HCT116 (cell line): ENCODE data around the gene CLRN3. TPM values are rescaled to one million over a fixed set of nuclear protein-coding genes. Genes with fewer than 3 reads are reported as not detected.

Experiments
- ATAC-seq: fragments of 200-7000 bp; cut with Tn5 transposase; 2 replicates; pipeline ENCODE4 v1.9.1; 2020; ENCODE audit warnings: mild to moderate bottlenecking, moderate library complexity
- BruUV-seq: library from RNA; stranded (reverse); fragments of 400-500 nt; replicated peaks from 2 replicates; lab custom pipeline; 2021; lab: Mats Ljungman, UMichigan
- CTCF ChIA-PET: fragments of 300-600 bp; sonication (Branson Sonifier 250); formaldehyde crosslinking; loops from one replicate; lab custom pipeline; 2021; ENCODE audit warnings: antibody characterized with exemption; lab: Charles Lee
- POLR2A ChIA-PET: fragments of 300-600, 350-600 bp; sonication (Branson Sonifier 250); formaldehyde crosslinking; loops from one replicate; lab custom pipeline; 2021; ENCODE audit warnings: antibody characterized with exemption; lab: Charles Lee
- RAD21 ChIA-PET, 2 experiments: fragments of 300-600 bp; sonication (Branson Sonifier 250); formaldehyde crosslinking; loops; one replicate each; lab custom pipeline; 2023; ENCODE audit warnings: low total read pairs in 2 of 2; ENCODE audit not compliant: uncharacterized antibody in 2 of 2, unreplicated experiment in 2 of 2, low non-redundant PET in 1 of 2; lab: Charles Lee
- DNase-seq: peaks from one replicate; pipeline ENCODE4 v3.0.0-alpha.2; 2010; ENCODE audit warnings: low read depth, low spot score
- H2AFZ ChIP-seq: fragments of 200-600 bp; shearing (Covaris generic), sonication (generic); 2 replicates; pipeline ENCODE4 v1.6.1; 2017; ENCODE audit warnings: low read depth, mixed run types, mixed read lengths, antibody characterized with exemption, low read length; ENCODE audit not compliant: poor library complexity, severe bottlenecking
- H3K27ac ChIP-seq: 2 replicates; pipeline ENCODE4 v1.5.1; 2012; ENCODE audit warnings: low read depth, low read length
- H3K27me3 ChIP-seq: fragments of 200-600 bp; sonication (generic); 2 replicates; pipeline ENCODE4 v1.6.1; 2016; ENCODE audit warnings: mixed run types, low read length, mixed read lengths; ENCODE audit not compliant: insufficient read depth
- H3K36me3 ChIP-seq, 2 experiments: fragments of 200-500 bp in 1 of 2; fragments of 200-600 bp in 1 of 2; sonication (Bioruptor generic) in 1 of 2; sonication (generic) in 1 of 2; 2 replicates each; pipeline versions ENCODE4 v1.5.1 to v1.6.1; 2014 to 2016; ENCODE audit warnings: low read length in 2 of 2, inconsistent platforms in 1 of 2, mixed read lengths in 1 of 2, mixed run types in 1 of 2; ENCODE audit not compliant: insufficient read depth in 2 of 2, control insufficient read depth in 1 of 2
- H3K4me1 ChIP-seq, 2 experiments: fragments of 200-600 bp in 1 of 2; sonication (generic) in 1 of 2; 2 replicates each; pipeline versions ENCODE4 v1.5.1 to v1.6.1; 2012 to 2017; ENCODE audit warnings: low read length in 2 of 2, inconsistent platforms in 1 of 2, mild to moderate bottlenecking in 1 of 2, mixed read lengths in 1 of 2, mixed run types in 1 of 2, moderate library complexity in 1 of 2; ENCODE audit not compliant: insufficient read depth in 2 of 2, control insufficient read depth in 1 of 2
- H3K4me2 ChIP-seq: fragments of 200-600 bp; sonication (generic); 2 replicates; pipeline ENCODE4 v1.6.1; 2017; ENCODE audit warnings: mixed run types, low read length, mixed read lengths
- H3K4me3 ChIP-seq, 2 experiments: fragments of 200-600 bp in 1 of 2; sonication (generic) in 1 of 2; replicated peaks in 1 of 2; 2 replicates each; pipeline ENCODE4 v1.5.1; 2011 to 2016; ENCODE audit warnings: low read length in 2 of 2, control low read depth in 1 of 2, low read depth in 1 of 2, mild to moderate bottlenecking in 1 of 2, mixed read lengths in 1 of 2, mixed run types in 1 of 2
- H3K79me2 ChIP-seq: fragments of 200-600 bp; sonication (generic); 2 replicates; pipeline ENCODE4 v1.6.1; 2017; ENCODE audit warnings: mild to moderate bottlenecking, mixed run types, low read length, moderate library complexity, mixed read lengths; ENCODE audit not compliant: insufficient read depth
- H3K9ac ChIP-seq: fragments of 200-600 bp; sonication (generic); 2 replicates; pipeline ENCODE4 v1.6.1; 2016; ENCODE audit warnings: low read length, mixed read lengths
- H3K9me2 ChIP-seq: fragments of 200-600 bp; sonication (generic), shearing (Covaris generic); 2 replicates; pipeline ENCODE4 v1.6.1; 2017; ENCODE audit warnings: mixed run types, mild to moderate bottlenecking, moderate library complexity; ENCODE audit not compliant: insufficient read depth
- H3K9me3 ChIP-seq, 2 experiments: fragments of 200-500 bp in 1 of 2; fragments of 200-600 bp in 1 of 2; sonication (Bioruptor generic) in 1 of 2; sonication (generic) in 1 of 2; 2 replicates each; pipeline ENCODE4 v1.6.1; 2014 to 2017; ENCODE audit warnings: low read length in 2 of 2, mixed read lengths in 2 of 2, inconsistent platforms in 1 of 2, low read depth in 1 of 2, mild to moderate bottlenecking in 1 of 2, mixed run types in 1 of 2, moderate library complexity in 1 of 2; ENCODE audit not compliant: control insufficient read depth in 1 of 2, insufficient read depth in 1 of 2
- H4K20me1 ChIP-seq: fragments of 200-600 bp; sonication (generic), shearing (Covaris generic); 2 replicates; pipeline ENCODE4 v1.6.1; 2017; ENCODE audit warnings: mixed run types, mild to moderate bottlenecking, moderate library complexity; ENCODE audit not compliant: insufficient read depth
- ATF3 ChIP-seq: IDR thresholded peaks from 2 replicates; pipeline ENCODE4 v1.6.1; 2012
- CEBPB ChIP-seq: IDR thresholded peaks from 2 replicates; pipeline ENCODE4 v1.6.1; 2012; ENCODE audit warnings: low read depth
- ELF1 ChIP-seq: IDR thresholded peaks from 2 replicates; pipeline ENCODE4 v1.6.1; 2012; ENCODE audit warnings: low read depth, borderline replicate concordance
- EZH2 ChIP-seq: fragments of 200-600 bp; sonication (generic); IDR thresholded peaks from 2 replicates; pipeline ENCODE4 v1.6.1; 2017; ENCODE audit warnings: antibody characterized with exemption, mixed run types
- EZH2phosphoT487 ChIP-seq: fragments of 200-600 bp; IDR thresholded peaks from 2 replicates; pipeline ENCODE4 v1.6.1; 2018; ENCODE audit warnings: antibody characterized with exemption, borderline replicate concordance
- POLR2A ChIP-seq: IDR thresholded peaks from 2 replicates; pipeline ENCODE4 v1.7.0; 2011; ENCODE audit warnings: borderline replicate concordance; ENCODE audit not compliant: insufficient read depth, insufficient read length; ENCODE audit errors: extremely low read depth
- REST ChIP-seq: IDR thresholded peaks from 2 replicates; pipeline ENCODE4 v1.6.1; 2012; ENCODE audit warnings: low read depth
- SIN3A ChIP-seq: IDR thresholded peaks from 2 replicates; pipeline ENCODE4 v1.6.1; 2012; ENCODE audit warnings: low read depth
- ZBTB33 ChIP-seq: IDR thresholded peaks from 2 replicates; pipeline ENCODE4 v1.6.1; 2011; ENCODE audit warnings: mild to moderate bottlenecking, low read length, moderate library complexity; ENCODE audit not compliant: insufficient replicate concordance; ENCODE audit errors: extremely low read depth
- ZNF274 ChIP-seq: fragments of 200-500 bp; sonication (Bioruptor generic); IDR thresholded peaks from 2 replicates; pipeline ENCODE4 v1.6.1; 2014; ENCODE audit warnings: mild to moderate bottlenecking, low read depth, low read length, inconsistent platforms
- intact Hi-C: fragments of 100-400 bp; cut with micrococcal nuclease; formaldehyde crosslinking; loops from 2 replicates; pipeline ENCODE4 v1.10.0; 2022
- total RNA-seq: library from RNA; stranded (reverse); gene quantifications from one replicate; pipeline ENCODE4 v1.2.1, GENCODE V29; 2021; ENCODE audit not compliant: unreplicated experiment

Gene CLRN3
- total RNA-seq, 1 experiment from 2014 or later, result 0.39 TPM

GRCh38 chr10:127933271-127933670 is 40.5 kb upstream of the CLRN3 start:
- BruUV-seq, result no TSS peak
- H3K9me3 ChIP-seq, result no peaks in the 10 kb centered on the region
- ChIA-PET CTCF (no interaction called here), RAD21 (no interaction called here), POLR2A (no interaction called here)
- no peak overlapping the region for H3K9ac ChIP-seq
- DNase-seq (no peak), ATAC-seq (no peak)
- no peaks in the 10 kb centered on the region for H3K36me3 ChIP-seq
- no peaks in the 10 kb centered on the region for H4K20me1 ChIP-seq
- no peak overlapping the region for H3K4me3 ChIP-seq
- TF ChIP-seq ZNF274 (no peak), EZH2phosphoT487 (no peak), EZH2 (no peak), POLR2A (no peak), CEBPB (no peak), ZBTB33 (no peak), ATF3 (no peak), SIN3A (no peak), REST (no peak), ELF1 (no peak)
- H3K4me2 ChIP-seq, result no peak overlapping the region
- peaks cover 3 to 11% of the 10 kb centered on the region in 2 experiments for H3K4me1 ChIP-seq
- no peaks in the 10 kb centered on the region for H3K79me2 ChIP-seq
- no peaks in the 10 kb centered on the region for H3K9me2 ChIP-seq
- intact Hi-C loops, result no loop called here
- H3K27me3 ChIP-seq, result no peaks in the 10 kb centered on the region
- H3K27ac ChIP-seq, result no peak overlapping the region
- no peak overlapping the region for H2AFZ ChIP-seq
